DMS 273 treated with DMSO at 0.1 percent for 48 hours (cell line): Measurements from ENCODE around the gene OR2AJ1.

Source experiments
- DNase-seq: peaks from one replicate; lab custom pipeline; 2025; lab: John Stamatoyannopoulos, UW

The OR2AJ1 gene

DNA sequence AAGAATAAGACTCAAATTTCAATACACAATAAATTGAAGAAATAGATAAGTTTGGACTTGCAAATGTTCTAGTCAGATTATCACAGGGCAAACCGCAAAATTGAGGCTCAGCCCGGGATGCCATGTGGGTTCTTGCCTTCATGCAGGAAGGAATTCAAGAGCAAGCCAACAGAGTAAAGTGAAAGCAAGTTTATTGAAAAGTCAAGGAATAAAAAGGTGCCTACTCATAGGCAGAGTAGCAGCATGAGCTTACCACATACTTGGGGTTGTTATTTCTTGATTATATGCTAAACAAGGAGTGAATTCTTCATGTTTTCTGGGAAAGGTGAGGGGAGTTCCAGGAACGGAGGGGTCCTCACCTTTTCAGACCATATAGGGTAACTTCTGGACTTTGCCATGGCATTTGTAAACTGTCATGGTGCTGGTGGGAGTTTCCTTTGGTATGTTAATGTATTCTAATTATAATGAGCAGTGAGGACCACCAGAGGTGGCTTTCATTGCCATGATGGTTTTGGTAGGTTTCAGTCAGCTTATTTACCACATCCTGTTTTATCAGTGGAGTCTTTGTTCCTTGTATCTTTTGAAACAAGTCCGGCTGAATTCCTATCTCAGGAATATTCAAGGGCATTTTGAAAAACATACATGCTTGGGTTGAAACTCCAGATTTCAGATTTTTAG, 38.4 kb downstream of the OR2AJ1 start:
- DNase-seq: no peak

DNA sequence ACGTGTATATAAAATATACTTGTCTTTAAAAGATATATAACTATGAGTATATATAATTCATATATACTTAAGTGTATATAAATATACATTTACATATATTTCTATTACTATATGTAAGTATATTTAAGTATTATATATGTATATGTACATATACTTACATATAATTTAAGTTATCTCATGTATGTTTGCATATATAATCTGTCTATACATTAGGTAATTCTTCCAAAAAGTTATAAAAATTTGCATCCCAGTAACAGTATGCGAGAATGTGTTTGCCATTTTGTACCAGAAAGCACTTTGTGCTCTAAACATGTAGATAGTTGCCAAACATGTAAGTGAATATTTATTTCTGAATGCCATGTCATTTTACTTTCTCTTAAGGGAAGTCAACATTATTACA, 40.2 kb downstream of the OR2AJ1 start, which contains the start of gene OR2AK2:
OR2AK2 (plus strand) TSS at position 301 of the 400 bp plus-strand sequence. CDS start 144 bp downstream, outside the sequence.
- DNase-seq: no peak

DNA sequence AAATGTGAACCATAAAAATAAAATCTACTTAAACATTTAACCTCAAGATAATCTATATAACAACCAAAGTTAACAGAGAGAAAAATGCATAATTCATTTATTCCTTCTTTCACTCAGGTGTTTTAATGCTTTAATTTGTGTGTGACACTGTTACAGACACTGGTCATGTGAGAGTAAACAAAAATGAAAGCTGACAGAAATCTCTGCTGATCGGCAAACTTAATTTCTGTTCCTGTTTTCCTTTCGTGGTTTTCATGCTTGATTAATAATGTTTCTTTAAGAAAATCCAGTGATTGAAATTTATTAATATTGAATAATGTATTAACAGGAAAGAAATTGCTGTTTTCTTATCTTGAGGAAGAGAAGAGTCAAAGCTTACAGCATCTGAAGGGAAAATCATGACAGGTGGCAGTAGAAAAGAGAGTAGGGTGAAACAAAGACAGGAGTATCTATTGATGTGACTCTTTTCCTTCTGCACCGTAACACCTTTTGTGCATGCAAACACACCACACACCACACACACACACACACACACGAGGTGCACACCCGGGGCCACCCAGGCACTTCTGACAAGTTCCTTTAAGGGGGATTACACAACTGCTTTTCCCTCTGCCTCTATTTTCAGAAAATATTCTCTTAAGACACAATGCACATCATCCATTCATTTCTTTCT, 42.0 kb downstream of the OR2AJ1 start:
- DNase-seq: no peak
